Hematopoietic multipotent progenitor cell treated with erythropoietin and hydrocortisone succinate and interleukin-3 and kit ligand, for 6 days (in vitro differentiated cells): ENCODE measurements around the gene RNU2-63P.
"Not testable (repeated sequence)": the region's sequence is repeated elsewhere in the genome, so short reads cannot be mapped to it uniquely, and the experiment has no call there.

Experiments used
- DNase-seq: peaks from one replicate; pipeline ENCODE4 v3.0.0-alpha.2; 2015

The RNU2-63P gene

DNA sequence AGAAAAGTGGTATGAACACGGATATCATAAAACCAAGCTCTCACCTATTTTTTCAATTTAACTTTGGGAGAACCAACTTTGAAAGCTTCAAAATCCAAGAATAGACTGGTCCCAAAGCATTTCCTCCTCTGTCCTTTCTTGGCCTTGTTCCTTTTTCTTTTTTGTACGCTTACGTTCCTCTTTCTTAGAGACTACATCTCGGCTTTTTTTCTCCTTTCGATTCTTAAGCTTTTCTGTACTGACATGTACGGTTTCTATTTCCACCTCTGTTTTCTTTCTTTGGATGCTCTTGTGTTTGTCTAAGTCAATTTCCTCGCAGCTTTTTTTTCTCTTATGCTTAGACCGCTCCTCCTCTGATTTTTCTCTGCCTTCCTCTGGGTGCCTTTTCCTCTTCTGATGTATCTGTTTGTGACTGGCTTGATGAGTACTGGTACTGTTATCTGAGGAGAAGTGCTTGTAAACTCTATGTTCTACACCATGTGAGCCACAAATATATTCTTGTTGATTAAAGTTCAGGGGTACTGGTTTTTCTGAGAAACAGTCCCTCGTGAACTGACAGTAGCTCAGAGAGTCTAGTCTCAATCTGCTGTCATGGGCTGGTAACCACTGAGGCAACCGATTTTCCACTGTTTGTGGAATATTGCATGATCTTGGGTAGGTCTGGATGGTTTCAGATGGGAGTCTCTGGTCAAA, 11.5 kb upstream of the RNU2-63P start:
- peak; percentile 46 for DNase-seq

DNA sequence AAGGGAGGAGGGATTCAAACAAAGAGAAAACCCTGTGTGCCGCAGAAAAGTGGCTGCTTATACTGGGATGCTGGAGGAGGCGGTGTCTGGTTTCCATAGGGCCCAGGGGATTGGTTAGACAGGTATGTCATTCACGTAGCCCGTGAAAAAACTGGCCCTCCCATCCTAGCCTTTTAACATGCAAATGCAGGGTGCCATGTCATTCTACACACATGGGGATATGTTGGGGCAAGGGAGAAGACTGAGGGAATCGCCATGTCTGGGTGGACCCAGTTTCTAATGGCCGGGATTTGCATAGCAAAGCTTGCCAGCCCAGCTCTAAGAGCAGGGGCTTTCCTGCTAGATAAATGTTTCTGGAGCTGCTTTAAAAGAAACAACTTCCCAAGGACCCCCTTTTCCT, 8.2 kb upstream of the RNU2-63P start:
- no peak for DNase-seq

DNA sequence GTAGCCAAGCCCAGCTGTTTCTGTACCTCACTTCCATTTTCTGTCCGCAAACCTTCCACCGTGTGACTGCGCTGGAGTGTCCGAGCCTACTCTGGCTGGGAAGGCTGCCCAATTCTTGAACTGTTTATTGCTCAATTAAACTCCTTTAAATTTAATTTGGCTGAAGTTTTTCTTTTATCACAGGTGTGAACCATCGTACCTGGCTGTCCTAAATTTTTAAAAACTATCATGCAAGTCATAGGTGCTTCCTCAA, 6.2 kb upstream of the RNU2-63P start:
- peak; percentile 36 for DNase-seq

DNA sequence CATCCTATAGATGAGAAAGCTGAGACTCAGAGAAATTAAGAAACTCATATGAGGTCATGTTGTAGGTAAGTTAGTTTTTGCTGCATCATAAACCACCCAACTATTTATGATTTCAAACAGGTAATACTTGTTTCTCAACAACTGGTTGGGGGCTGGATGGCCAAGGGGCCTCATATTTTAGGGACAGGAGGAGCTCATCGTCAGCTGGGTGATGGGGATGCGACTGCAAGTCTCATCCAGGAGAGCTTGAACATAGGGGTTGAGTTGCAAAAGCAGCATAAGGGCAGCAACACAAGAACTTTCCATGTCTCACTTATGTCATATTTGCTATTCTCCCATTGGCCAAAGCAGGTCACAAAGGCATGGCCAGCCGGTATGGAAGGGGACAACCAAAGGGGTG, 3.6 kb upstream of the RNU2-63P start:
- no peak for DNase-seq

DNA sequence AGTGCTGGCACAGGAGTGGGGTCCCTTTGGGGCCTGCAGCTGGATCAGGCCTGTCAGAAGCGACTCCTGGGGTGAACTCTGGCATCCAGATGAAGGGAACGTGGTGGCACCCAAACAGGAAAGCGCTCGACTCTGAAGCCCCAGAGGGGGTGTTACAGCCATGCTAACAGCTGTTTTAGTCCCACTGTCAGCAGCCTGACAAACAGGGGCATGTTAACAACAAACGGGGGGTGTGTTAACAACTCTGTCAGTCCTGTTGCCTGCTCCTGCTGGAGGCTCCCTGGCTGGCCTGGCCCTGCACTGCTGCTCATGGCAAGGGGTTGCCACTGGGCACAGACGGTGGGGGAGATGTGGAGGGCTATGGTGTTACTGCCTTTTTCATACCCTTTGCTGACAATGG, 2.6 kb upstream of the RNU2-63P start:
- no peak for DNase-seq

DNA sequence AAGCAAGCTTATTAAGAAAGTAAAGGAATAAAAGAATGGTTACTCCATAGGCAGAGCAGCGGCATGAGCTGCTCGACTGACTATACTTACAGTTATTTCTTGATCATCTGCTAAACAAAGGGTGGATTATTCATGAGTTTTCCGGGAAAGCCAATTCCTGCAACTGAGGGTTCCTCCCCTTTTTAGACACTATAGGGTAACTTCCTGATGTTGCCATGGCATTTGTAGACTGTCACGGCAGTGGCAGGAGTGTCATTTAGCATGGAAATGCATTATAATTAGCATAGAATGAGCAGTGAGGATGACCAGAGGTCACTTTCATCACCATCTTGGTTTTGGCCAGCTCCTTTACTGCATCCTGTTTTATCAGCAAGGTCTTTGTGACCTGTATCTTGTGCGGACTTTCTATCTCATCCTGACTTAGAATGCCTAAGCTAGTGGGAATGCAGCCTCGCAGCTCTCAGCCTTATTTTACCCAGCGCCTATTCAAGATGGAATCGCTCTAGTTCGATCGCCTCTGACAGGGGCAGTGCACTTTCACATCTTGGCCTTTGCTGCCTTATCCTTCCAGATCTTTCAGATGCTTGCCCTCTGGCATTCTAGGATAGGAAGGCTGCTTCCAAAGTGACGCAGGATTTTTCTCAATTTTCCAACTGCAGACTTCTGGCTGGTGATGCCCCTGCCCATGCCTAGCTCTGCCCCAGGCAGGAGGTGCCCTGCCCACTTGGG, 1.9 kb upstream of the RNU2-63P start:
- DNase-seq, result not testable (repeated sequence)

DNA sequence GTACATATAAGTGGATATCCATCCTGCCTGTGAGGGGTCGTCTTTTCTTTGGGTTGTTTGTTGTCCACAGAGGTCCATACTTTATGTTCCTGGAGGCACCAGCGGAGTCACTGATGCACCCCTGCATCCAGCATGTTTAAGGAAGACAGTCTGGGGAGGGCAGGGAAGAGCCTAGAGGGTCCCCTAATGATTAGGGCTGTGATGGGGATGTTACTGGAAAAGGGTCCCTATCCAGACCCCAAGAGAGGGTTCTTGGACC, 1.4 kb upstream of the RNU2-63P start:
- DNase-seq, result not testable (repeated sequence)

DNA sequence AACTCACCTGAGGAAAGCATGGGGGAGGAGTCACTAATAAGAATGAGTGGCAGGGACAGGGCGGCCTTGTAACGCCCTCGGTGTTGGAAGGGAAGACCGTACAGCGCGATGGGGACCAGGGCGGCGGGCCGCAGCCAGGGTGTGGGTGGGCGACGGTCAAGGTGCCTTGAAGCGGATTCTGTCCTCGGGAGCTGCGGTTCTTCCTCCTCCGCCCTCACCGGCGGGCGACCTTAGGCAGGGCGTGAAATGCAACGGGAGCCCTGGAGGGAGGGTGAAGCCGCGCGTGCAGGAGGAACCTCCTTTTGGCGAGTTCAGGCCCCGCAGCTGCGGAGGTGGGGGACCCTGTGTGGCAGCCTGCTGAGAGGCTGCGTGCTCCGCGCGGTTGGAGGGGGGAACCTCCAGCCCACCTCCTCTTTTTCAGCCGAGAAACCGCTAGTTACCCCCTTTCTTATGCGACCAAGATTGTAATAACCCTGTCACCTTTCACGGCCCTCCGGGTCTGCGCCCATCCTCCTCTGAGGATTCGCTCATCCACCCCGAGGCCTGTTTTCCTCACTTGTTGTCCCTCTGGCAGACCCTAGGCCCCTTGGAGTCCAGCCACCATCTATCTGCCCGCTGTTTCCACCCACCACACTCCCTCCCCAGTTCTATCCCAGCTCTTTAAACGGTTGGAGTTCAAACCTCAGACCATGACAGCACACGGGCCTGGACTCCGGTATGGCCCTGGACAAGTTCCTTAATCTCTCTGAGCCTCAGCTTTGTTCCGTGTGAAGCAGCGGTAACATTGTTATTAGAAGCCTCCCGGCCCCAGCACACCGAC, 823 bp upstream of the RNU2-63P start:
- peak; percentile 85 for DNase-seq

DNA sequence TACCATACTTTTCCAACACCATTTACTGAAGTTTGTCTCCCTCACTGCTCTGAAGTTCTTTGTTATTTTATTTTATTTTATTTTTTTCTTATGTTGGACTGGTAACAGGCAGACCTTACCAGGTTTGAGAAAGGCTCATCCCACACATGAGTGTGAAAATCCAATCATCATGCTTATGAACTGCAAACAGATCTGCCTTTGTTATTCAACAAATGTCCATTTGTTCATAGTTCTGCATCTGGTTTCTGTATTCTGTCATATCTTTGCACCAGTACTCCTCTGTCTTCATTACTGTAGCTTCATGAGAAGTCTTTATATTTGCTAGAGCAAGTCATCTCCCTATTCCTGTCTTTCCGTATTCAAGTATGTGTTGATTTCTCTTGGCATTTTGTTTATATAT, 5.3 kb downstream of the RNU2-63P start:
- DNase-seq, result no peak

DNA sequence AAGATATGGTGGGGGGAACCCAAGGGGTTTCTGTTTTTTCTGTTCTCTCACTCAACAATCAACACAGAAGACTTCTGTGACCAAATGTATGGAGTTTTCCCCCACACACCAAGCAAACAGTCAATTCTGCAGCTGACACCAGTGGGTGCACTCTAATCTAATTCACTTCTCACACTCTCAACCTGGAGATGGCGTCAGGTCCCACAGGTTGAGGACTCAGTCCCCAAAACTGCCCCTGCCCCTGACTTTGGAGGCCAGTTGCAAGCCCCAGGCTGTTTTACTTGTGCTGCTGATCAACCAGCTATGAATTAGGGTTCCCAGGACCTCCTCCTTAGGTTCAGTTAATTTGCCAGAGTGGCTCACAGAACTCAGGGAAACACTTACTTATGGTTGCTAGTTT, 6.2 kb downstream of the RNU2-63P start:
- no peak for DNase-seq

DNA sequence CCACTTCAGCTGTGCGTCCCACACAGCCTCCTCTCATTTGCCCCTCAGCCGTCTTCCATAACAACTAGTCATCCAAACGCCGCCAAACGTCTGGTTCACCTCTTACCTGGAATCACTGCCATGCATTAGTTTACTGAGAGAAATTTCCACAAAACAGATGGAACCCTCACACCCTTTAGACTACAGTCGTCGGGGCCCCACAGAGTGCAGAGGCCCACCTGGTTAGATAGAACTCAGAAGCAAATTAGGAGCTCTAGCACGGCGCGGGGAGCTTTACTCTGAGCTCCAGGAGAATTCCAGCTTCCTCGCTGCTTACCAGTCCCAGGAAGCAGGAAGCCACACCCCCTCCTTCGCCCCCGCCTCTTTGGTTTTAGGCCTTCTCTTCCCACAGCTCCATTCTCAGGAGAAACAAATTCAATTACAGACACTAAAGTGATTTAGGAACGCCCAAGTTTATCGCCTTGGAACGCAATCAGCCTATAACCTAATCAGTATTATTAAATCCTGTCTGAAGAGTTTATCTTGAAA, 9.4 kb downstream of the RNU2-63P start:
- no peak for DNase-seq

DNA sequence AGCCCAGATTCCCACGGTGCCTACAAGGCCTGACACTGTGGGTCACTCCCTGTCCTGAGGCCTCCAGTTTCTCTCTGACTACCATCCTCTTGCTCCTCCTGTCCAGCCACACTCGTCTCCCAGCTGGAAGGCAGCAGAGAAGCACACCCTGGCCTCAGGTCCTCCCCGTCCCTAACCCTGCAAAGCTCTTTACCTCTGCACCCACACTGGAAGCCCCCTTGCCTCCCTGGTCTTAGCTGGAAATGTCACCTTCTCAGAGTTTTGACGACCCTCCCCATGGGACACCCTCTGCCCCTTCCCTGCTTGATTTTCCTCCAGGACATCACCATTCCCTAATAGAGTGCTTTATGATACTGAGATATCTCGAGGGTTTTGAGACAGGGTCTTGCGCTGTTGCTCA, 10.6 kb downstream of the RNU2-63P start:
- no peak for DNase-seq

DNA sequence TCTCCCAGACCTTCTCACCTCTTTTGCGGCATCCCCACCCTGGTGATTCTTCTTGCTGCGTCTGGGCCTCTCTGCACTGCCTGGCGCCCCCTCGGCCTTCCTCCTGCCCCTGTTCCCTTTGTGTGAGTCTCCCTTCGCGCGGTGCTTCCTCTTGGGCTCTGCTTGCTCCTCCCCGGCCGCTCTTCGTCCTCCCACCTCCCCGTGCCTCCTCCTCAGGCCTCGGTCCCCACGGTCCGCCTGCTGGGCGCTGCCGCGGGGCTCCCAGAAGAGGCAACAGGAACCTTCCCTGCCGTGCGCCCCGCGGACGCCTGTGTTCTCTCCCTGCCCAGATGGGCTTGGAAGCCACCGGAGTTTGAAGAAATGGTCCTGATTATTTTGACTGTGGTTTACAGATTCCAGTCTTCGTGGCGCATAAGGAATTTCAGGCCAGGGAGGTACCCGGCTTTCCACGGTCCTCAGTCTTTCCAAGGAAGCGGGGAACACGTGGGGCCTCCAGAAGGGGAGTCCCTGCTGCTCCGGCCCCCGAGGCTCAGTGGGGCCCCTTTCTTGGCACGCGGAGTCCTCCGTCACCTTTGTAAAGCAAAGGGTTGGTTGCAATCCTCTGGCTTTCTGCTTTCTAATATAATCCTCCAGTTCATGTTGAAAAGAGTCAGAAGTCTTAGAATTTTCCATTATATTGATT, 13.1 kb downstream of the RNU2-63P start:
- no peak for DNase-seq

DNA sequence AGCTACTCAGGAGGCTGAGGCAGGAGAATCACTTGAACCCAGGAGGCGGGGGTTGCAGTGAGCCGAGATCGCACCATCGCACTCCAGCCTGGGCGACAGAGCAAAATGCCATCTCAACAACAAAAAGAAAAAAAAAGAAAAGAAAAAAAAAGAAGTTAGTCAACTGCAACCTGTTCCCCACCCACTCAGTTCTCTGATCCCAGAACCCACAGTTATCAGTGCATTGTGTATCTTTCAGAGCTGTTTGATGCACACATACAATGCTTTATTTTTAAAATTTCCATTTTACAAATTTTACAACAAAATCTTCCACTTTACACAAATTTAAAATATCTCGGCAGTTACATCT, 14.0 kb downstream of the RNU2-63P start:
- DNase-seq, result no peak

DNA sequence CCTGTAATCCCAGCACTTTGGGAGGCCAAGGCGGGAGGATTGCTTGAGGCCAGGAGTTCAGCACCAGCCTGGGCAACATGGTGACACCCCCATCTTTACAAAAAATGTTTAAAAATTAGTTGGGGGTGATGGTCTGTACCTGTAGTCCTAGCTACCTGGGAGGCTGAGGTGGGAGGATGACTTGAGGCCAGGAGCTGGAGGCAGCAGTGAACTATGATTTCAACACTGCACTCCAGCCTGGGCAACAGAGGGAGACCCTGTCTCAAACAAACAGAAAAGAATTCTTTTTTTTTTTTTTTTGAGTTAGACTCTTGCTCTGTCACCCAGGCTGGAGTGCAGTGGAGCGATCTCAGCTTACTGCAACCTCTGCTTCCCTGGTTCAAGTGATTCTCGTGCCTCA, 15.9 kb downstream of the RNU2-63P start:
- not testable (repeated sequence) for DNase-seq

DNA sequence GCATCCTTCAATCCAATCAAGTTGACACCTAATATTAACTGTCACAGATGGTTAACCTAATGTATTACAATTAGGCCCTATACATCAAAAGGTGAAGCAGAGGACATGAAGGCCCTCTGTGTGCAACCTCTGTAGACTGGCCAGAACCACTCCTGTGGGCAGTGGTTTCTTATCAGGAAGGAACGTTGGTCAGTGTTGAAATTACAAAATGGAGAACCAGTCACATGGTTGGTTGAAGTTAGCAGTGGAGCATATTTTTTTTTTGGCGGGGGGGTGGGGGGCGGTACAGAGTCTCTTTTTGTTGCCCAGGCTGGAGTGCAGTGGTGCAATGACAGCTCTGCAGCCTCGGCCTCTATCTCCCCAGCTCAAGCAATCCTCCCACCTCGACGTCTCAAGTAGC, 19.8 kb downstream of the RNU2-63P start:
- DNase-seq, result peak; percentile 36

DNA sequence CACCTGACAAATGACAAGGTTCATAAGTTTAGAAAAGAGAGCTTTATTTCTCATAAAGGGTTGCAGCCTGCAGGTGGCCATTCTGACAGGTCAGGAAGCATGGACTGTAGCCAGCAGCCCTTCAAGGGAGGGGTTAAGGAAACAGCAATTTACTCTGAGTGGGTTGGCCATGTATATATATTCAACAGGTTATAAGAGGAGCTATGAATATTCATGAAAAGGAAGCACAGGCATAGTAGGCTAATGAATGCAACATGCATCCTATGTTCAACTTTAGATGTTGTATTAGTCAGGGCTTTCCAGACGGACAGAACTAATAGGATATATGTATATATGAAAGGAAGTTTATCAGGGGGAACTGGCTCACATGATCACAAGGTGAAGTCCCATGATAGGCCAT, 20.6 kb downstream of the RNU2-63P start:
- DNase-seq, result no peak

DNA sequence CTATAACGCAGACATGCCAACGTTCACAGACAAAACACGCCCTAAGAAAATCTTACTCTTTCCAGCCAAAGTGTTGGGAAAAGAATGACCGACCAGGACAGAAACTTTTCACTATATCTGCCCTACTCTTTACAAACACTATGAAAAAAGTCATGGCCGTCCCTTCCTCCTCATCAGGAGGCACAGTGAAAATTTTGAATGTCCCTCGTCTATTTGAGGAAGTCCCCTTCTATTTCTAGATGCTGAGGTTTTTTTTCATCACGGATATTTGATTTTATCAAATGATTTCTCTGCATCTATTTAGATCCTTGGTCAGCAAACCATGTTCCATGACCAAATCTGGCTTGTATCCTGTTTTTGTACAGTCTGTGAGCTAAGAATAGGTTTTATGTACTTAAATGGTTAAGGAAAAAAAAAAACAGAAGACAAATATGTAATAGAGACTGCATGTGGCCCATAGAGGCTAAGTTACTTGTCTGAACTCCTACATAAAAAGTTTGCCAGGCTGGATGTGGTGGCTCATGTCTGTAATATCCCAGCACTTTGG, 22.0 kb downstream of the RNU2-63P start:
- not testable (repeated sequence) for DNase-seq

DNA sequence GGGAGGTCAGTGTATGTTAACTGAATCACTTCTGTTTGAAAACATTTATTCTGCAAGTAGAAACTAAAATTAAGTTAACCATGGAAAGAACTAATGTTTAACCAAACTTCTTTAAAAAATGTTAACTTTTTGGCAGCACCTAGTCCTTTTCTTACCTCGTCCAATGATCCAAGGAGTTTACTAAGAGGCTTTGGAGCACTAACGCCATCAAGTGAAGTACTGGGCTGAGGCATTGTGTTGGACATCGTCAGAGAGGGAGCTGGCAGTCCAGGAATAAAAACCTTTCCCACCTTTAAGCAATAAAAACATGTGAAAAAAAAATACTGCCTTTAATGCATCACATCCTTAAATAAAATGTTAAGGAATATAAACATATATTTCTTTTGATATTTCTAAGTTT, 23.8 kb downstream of the RNU2-63P start:
- not testable (repeated sequence) for DNase-seq

DNA sequence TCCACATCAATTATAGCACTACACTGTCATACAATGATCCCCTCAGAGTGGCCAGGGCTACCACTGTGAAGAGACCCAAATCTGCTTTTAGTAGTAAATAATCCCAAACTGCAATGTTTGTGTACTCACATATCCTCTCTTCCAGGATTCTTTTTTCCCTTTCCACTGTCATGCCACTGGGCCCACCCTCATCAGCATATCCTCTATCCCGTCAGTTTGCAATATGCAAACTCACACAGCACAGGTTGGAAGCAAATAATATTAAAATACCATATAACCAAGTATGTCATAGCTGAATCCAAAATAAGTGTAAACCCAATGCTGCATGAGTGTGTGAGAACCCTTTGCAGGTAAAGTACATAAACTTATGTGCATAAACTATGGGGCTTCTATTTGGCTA, 28.9 kb downstream of the RNU2-63P start:
- DNase-seq, result not testable (repeated sequence)

DNA sequence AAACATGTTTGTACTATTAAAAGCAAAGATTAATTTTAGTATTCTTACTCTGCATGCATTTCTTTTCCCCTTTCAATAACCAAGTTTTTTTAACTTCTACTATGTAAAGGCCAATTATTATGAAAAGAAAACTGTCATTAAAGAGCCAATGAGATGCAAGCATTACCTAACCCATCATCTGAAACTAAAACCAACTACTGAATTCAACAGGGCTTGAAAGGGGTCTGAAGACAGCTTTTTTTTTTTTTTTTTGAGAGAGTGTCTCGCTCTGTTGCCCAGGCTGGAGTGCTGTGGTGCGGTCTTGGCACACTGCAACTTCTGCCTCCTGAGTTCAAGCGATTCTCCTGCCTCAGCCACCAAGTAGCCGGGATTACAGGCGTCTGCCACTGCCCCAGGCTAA, 30.4 kb downstream of the RNU2-63P start:
- DNase-seq, result not testable (repeated sequence)

DNA sequence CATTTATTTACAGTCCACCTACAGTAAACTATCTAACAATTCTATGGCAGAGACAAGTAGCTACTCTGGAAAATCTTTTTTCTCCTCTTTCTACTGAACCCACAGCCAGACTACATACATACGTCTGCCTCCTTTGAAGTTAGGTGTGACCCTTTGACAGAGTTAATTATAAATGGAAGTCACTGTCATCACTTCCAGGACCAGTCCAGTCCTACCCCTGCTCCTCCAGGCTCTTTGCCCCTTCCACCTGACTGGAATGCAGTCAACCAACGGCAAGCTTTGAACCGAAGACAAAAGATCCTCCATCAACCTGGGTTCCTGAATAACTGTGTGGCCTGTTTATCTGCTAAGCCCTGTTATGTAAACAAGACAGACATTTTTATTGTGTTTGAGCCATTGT, 35.2 kb downstream of the RNU2-63P start:
- DNase-seq, result not testable (repeated sequence)

DNA sequence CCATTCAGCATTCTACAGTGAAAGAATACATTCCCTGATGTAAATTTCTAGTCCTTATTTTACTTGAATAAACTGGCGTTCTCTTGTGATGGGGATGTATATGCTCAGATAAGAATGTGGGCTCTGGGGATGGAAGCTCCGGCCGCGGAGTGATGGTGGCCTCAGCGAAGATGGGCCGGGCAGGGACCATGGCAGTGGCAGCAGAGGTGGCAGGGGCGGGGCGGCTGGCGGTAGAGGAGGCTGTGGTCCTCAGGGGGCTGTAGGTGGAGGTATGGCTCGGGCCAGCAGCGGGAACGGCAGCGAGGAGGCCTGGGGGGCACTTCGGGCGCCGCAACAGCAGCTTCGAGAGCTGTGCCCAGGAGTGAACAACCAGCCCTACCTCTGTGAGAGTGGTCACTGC, 44.0 kb downstream of the RNU2-63P start:
- DNase-seq, result not testable (repeated sequence)
